Activated CD4-positive, alpha-beta T cell treated with anti-CD3 and anti-CD28 coated beads, Interleukin-2, amount 10 ng/mL, durations not matched to agents 7 days and 5 days (primary cell): ENCODE measurements around the gene CTLA4. TPM values are rescaled to one million over a fixed set of nuclear protein-coding genes. Genes with fewer than 3 reads are reported as not detected.

ENCODE experiments used
- CTCF ChIA-PET: fragments of 350-600 bp; sonication (Branson Sonifier 250); formaldehyde crosslinking; loops from one replicate; lab custom pipeline; 2021; ENCODE audit warnings: antibody characterized with exemption; lab: Charles Lee
- POLR2A ChIA-PET: fragments of 350-600 bp; sonication (Branson Sonifier 250); formaldehyde crosslinking; loops from one replicate; lab custom pipeline; 2021; ENCODE audit warnings: antibody characterized with exemption; lab: Charles Lee
- DNase-seq: peaks from one replicate; pipeline ENCODE4 v3.0.0-alpha.2; 2020
- H3K27ac Mint-ChIP-seq: one replicate; pipeline ENCODE4 v1.8.0; 2021; ENCODE audit warnings: mild to moderate bottlenecking, moderate library complexity, mixed read lengths
- H3K27me3 Mint-ChIP-seq: one replicate; pipeline ENCODE4 v1.8.0; 2021; ENCODE audit warnings: mixed read lengths
- H3K36me3 Mint-ChIP-seq: one replicate; pipeline ENCODE4 v1.8.0; 2021; ENCODE audit warnings: low read depth, mixed read lengths
- H3K4me1 Mint-ChIP-seq: one replicate; pipeline ENCODE4 v1.8.0; 2021; ENCODE audit warnings: mixed read lengths
- H3K4me3 Mint-ChIP-seq: one replicate; pipeline ENCODE4 v1.8.0; 2021; ENCODE audit warnings: mild to moderate bottlenecking, moderate library complexity, mixed read lengths
- H3K9me3 Mint-ChIP-seq: one replicate; pipeline ENCODE4 v1.8.0; 2021; ENCODE audit warnings: mixed read lengths
- total RNA-seq, 2 experiments: library from RNA; stranded (reverse); gene quantifications; one replicate each; pipeline ENCODE4 v1.2.3, GENCODE V29; 2021

The CTLA4 gene
- total RNA-seq, result 10 to 100 TPM; 20.1 to 22.7 TPM

GRCh38 chr2:203867561-203868200 is at the start of gene CTLA4:
CTLA4 (plus strand) TSS chr2:203867771; CDS start chr2:203867943, 172 bp downstream.
- DNase-seq, result peak; percentile 56
- H3K9me3 Mint-ChIP-seq, result peaks cover 15% of the 10 kb centered on the region
- ChIA-PET POLR2A (interaction anchor here (0.7 to 0.9 kb wide), 3 partner anchors 31 to 161 kb away, joined by 3 to 4 read pairs (median 3); no protein-coding TSS in a partner anchor), CTCF (interaction anchor here (0.8 to 6.8 kb wide), 12 partner anchors 7 to 146 kb away, joined by 3 to 33 read pairs (median 4); no protein-coding TSS in a partner anchor)
- H3K4me1 Mint-ChIP-seq, result peaks cover 70% of the 10 kb centered on the region
- H3K27me3 Mint-ChIP-seq, result no peaks in the 10 kb centered on the region
- peak within 1 kb of the TSS; percentile 97 for H3K27ac Mint-ChIP-seq
- H3K4me3 Mint-ChIP-seq, result peak within 1 kb of the TSS; percentile 78
- H3K36me3 Mint-ChIP-seq, result peaks cover 37% of the 10 kb centered on the region

DNA sequence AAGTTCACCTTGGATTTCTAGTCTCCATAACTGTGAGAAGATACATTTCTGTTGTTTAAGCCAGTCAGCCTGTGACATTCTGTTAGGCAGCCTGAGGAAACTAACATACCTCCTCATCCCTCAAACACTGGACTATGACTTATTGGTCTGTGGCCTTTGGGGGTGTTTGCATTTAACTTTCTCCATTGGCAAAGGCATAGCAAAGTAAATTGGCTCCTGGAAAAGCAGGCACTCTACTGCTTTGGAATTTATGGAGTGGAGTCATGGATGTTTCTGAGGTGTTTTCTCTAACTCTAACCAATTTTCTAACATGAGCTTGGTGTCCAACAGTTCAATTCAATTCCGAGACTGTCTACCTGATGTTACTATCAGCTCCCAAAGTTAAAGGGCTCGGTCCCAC is 48.9 kb upstream of the CTLA4 start:
- no peaks in the 10 kb centered on the region for H3K27me3 Mint-ChIP-seq
- H3K4me3 Mint-ChIP-seq, result no peak overlapping the region
- POLR2A ChIA-PET, result no interaction called here
- no peak overlapping the region for H3K27ac Mint-ChIP-seq
- H3K9me3 Mint-ChIP-seq, result no peaks in the 10 kb centered on the region
- CTCF ChIA-PET, result interaction anchor here (1.0 kb wide), 1 partner anchor 28 kb away, joined by 3 read pairs; no protein-coding TSS in a partner anchor
- peaks cover 25% of the 10 kb centered on the region for H3K4me1 Mint-ChIP-seq
- H3K36me3 Mint-ChIP-seq, result no peaks in the 10 kb centered on the region
- no peak for DNase-seq

DNA sequence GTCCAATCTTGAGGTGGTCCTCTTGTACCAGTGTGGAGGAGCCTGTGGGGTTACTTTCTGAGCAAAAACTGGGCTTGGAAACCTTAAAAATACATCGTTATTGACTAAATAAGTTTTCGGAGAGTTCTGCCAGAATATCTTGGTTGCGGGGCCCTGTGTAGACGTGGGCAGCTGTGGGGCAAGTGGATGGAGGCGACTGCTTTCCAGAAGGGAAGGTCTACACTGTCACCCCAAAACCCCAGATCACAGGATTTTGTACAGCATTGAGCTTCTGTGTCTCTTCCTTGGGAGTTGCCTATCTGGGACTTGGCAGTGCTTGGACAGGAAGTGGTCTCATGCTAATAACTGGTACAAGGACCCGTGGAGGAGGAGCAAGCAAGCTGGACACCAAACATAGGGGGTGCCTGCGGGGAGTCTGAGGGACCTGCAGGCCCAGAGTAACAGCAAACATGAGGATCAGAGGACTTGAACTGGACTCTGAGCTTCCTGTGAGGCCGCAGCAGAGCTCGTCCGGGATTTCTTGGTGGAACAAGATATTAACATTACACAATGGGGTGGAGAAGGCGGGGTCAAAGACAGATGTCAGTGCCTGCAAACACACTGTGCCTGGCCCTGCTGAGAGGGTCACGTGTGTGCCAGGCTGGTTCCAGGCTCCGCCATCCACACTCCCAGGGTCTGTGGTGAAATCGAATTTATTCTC is 48.0 kb upstream of the CTLA4 start:
- peaks cover 22% of the 10 kb centered on the region for H3K4me1 Mint-ChIP-seq
- no peaks in the 10 kb centered on the region for H3K27me3 Mint-ChIP-seq
- POLR2A ChIA-PET, result no interaction called here
- no peak overlapping the region for H3K4me3 Mint-ChIP-seq
- no peak overlapping the region for H3K27ac Mint-ChIP-seq
- DNase-seq, result no peak
- H3K9me3 Mint-ChIP-seq, result peaks cover 2% of the 10 kb centered on the region
- H3K36me3 Mint-ChIP-seq, result no peaks in the 10 kb centered on the region
- CTCF ChIA-PET, result interaction anchor here (0.5 to 1.0 kb wide), 3 partner anchors 27 to 91 kb away, joined by 3 read pairs; no protein-coding TSS in a partner anchor

GRCh38 chr2:203820969-203821368 is 46.6 kb upstream of the CTLA4 start:
- Mint-ChIP-seq H3K36me3 (no peaks in the 10 kb centered on the region), H3K4me1 (peaks cover 12% of the 10 kb centered on the region), H3K9me3 (peaks cover 5% of the 10 kb centered on the region), H3K27ac (no peak overlapping the region), H3K27me3 (no peaks in the 10 kb centered on the region), H3K4me3 (no peak overlapping the region)
- DNase-seq, result no peak
- ChIA-PET CTCF (no interaction called here), POLR2A (no interaction called here)

- no peak overlapping the region for H3K4me3 Mint-ChIP-seq
- no peak for DNase-seq
- peaks cover 14% of the 10 kb centered on the region for H3K9me3 Mint-ChIP-seq
- POLR2A ChIA-PET, result no interaction called here
- H3K27me3 Mint-ChIP-seq, result no peaks in the 10 kb centered on the region
- no peak overlapping the region for H3K27ac Mint-ChIP-seq
- no peaks in the 10 kb centered on the region for H3K36me3 Mint-ChIP-seq
- CTCF ChIA-PET, result interaction anchor here (1.4 kb wide), 1 partner anchor 10 kb away, joined by 3 read pairs; no protein-coding TSS in a partner anchor
- H3K4me1 Mint-ChIP-seq, result peaks cover 8% of the 10 kb centered on the region
These were observed 45.3 kb upstream of the CTLA4 start for GRCh38 chr2:203822240-203822639.

DNA sequence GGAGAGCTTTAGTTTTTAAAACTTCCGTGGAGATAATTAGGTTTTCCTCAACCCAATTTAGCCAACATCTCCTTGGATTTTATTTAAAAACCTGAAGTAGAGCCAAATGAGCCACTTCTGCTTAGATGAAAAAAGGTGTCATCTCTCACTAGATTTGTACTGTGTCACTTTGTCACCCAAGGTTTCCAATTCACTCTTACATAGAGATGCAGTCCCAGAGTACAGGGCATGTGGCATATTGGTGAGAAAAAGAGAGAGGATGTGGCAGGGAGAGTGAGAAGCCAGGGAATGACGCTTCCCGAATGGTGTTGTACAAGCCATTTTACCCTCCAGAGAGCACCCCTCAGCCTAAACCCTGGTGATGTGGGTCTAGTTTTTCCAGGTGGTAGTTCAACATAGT is 44.4 kb upstream of the CTLA4 start:
- no peak overlapping the region for H3K27ac Mint-ChIP-seq
- H3K27me3 Mint-ChIP-seq, result no peaks in the 10 kb centered on the region
- no peak overlapping the region for H3K4me3 Mint-ChIP-seq
- no peaks in the 10 kb centered on the region for H3K36me3 Mint-ChIP-seq
- H3K9me3 Mint-ChIP-seq, result peaks cover 17% of the 10 kb centered on the region
- CTCF ChIA-PET, result interaction anchor here (1.4 to 2.0 kb wide), 3 partner anchors 9 to 11 kb away, joined by 3 to 12 read pairs (median 9); no protein-coding TSS in a partner anchor
- POLR2A ChIA-PET, result interaction anchor here (0.6 kb wide), 1 partner anchor 10 kb away, joined by 4 read pairs; no protein-coding TSS in a partner anchor
- H3K4me1 Mint-ChIP-seq, result peaks cover 8% of the 10 kb centered on the region
- no peak for DNase-seq

DNA sequence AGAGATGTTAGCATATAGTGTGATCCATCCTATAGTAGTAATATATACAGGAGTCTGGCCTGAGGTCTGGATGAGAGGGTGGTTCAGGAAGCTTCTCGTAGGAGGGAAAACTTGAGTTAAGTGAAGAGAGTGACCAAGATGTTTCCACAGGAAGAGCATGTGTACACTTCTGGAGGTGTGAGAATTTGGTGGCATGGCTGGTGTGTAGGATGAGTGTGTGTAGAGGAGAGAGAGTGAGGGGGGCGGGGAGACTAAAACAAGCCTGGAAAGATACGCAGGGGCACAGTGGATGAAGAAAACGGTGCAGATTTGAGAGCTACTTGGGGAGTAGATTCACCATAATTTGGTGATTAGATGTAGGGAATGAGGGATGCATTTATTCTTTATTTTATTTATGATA is 43.5 kb upstream of the CTLA4 start:
- DNase-seq, result no peak
- no peak overlapping the region for H3K27ac Mint-ChIP-seq
- H3K9me3 Mint-ChIP-seq, result peaks cover 20% of the 10 kb centered on the region
- POLR2A ChIA-PET, result interaction anchor here (1.0 kb wide), 1 partner anchor 29 kb away, joined by 5 read pairs; no protein-coding TSS in a partner anchor
- H3K4me1 Mint-ChIP-seq, result peaks cover 8% of the 10 kb centered on the region
- CTCF ChIA-PET, result interaction anchor here (0.6 to 2.0 kb wide), 5 partner anchors 9 to 343 kb away, joined by 3 to 12 read pairs (median 6); no protein-coding TSS in a partner anchor
- H3K4me3 Mint-ChIP-seq, result no peak overlapping the region
- no peaks in the 10 kb centered on the region for H3K36me3 Mint-ChIP-seq
- H3K27me3 Mint-ChIP-seq, result no peaks in the 10 kb centered on the region

- Mint-ChIP-seq H3K27ac (no peak overlapping the region), H3K36me3 (no peaks in the 10 kb centered on the region), H3K4me1 (peaks cover 10% of the 10 kb centered on the region), H3K4me3 (no peak overlapping the region), H3K9me3 (peaks cover 20% of the 10 kb centered on the region), H3K27me3 (no peaks in the 10 kb centered on the region)
- ChIA-PET CTCF (interaction anchor here (1.5 to 2.0 kb wide), 4 partner anchors 10 to 85 kb away, joined by 3 to 12 read pairs (median 8); no protein-coding TSS in a partner anchor), POLR2A (interaction anchor here (0.7 to 1.0 kb wide), 2 partner anchors 29 to 1114 kb away, joined by 3 to 5 read pairs; no protein-coding TSS in a partner anchor)
- DNase-seq, result no peak
These were observed 43.0 kb upstream of the CTLA4 start for GRCh38 chr2:203824603-203825002.

DNA sequence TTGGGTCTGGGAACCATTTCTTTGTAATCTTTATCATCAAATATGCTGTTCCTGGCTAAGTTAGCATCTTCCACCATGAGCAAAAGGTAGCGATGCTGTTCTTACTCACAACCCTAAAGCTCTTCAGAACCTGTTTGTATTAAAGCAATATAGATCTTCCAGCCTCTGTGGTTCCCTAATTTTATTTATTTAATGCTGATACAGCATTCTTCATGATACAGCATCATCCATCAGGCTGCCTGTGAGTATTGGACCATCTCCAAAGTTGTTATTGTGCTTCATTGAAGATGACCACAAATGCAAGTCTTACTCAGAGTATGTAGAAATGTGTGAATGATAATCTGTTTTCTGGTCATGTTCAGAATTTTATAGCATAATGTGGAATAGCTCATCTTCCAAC is 40.9 kb upstream of the CTLA4 start:
- Mint-ChIP-seq H3K27me3 (no peaks in the 10 kb centered on the region), H3K4me3 (no peak overlapping the region), H3K27ac (no peak overlapping the region), H3K36me3 (no peaks in the 10 kb centered on the region), H3K9me3 (peaks cover 20% of the 10 kb centered on the region), H3K4me1 (peaks cover 23% of the 10 kb centered on the region)
- ChIA-PET CTCF (interaction anchor here (1.0 kb wide), 2 partner anchors 11 to 31 kb away, joined by 3 to 4 read pairs; no protein-coding TSS in a partner anchor), POLR2A (no interaction called here)
- DNase-seq, result no peak

- Mint-ChIP-seq H3K4me1 (peaks cover 14% of the 10 kb centered on the region), H3K4me3 (peak overlapping the region; percentile 20), H3K9me3 (peaks cover 21% of the 10 kb centered on the region), H3K27ac (peak overlapping the region; percentile 83), H3K27me3 (no peaks in the 10 kb centered on the region), H3K36me3 (peaks cover 2% of the 10 kb centered on the region)
- ChIA-PET CTCF (interaction anchor here (0.6 to 2.3 kb wide), 3 partner anchors 15 to 505 kb away, joined by 3 to 13 read pairs (median 4); no protein-coding TSS in a partner anchor), POLR2A (no interaction called here)
- peak; percentile 27 for DNase-seq
These were observed 37.1 kb upstream of the CTLA4 start for GRCh38 chr2:203830304-203831055.

- H3K27ac Mint-ChIP-seq, result no peak overlapping the region
- H3K4me1 Mint-ChIP-seq, result peaks cover 10% of the 10 kb centered on the region
- no peak overlapping the region for H3K4me3 Mint-ChIP-seq
- no peak for DNase-seq
- H3K9me3 Mint-ChIP-seq, result peaks cover 4% of the 10 kb centered on the region
- CTCF ChIA-PET, result interaction anchor here (2.2 kb wide), 1 partner anchor 12 kb away, joined by 9 read pairs; no protein-coding TSS in a partner anchor
- H3K27me3 Mint-ChIP-seq, result no peaks in the 10 kb centered on the region
- POLR2A ChIA-PET, result no interaction called here
- H3K36me3 Mint-ChIP-seq, result peaks cover 2% of the 10 kb centered on the region
These were observed 32.2 kb upstream of the CTLA4 start for GRCh38 chr2:203835420-203835819.
